ENCODE data around the gene MET.

Gene MET

GRCh38 chr7:116788572-116789197 lies 116.7 kb downstream of the MET start (continued):
- TF ChIP-seq PRDM2 (tag by site-specific recombination; IDR thresholded peaks at IDR 0.05; ENCODE audit: borderline replicate concordance), result no peak

GRCh38 chr7:116790025-116790424 lies 118.0 kb downstream of the MET start:
- Histone ChIP-seq H3K9me3 (ENCODE audit: control insufficient read depth, insufficient read depth, low read depth, low read length) (no peaks in the 10 kb centered on the region), H3K36me3 (ENCODE audit: control insufficient read depth in 2 of 2, insufficient read depth in 1 of 2, low read length in 2 of 2) (peaks cover 0 to 39% of the 10 kb centered on the region in 2 experiments; a peak in 1 of 3 replicates), H3K4me1 (ENCODE audit: control insufficient read depth, insufficient read depth, low read length) (no peaks in the 10 kb centered on the region), H3K27ac (ENCODE audit: extremely low read depth, low read depth, low read length) (no peak overlapping the region), H3K4me3 (ENCODE audit: low read depth, low read length) (no peak overlapping the region)
- POLR2A ChIA-PET, result no interaction called here
- CTCF ChIA-PET, result no interaction called here
- no peak for TF ChIP-seq HOXA7 (CRISPR knock-in tag; IDR thresholded peaks at IDR 0.05; ENCODE audit: borderline replicate concordance)
- TF ChIP-seq ZNF148 (tag by site-specific recombination; IDR thresholded peaks at IDR 0.05; ENCODE audit: borderline replicate concordance), result no peak
- no peak for TF ChIP-seq ZNF274 (IDR thresholded peaks at IDR 0.05; ENCODE audit: low read length)
- no peak for TF ChIP-seq ZNF274 (tag by site-specific recombination; IDR thresholded peaks at IDR 0.05; ENCODE audit: borderline replicate concordance)
- no peak for TF ChIP-seq ZNF292 (tag by site-specific recombination; IDR thresholded peaks at IDR 0.05; ENCODE audit: borderline replicate concordance, low read depth)
- no peak for TF ChIP-seq ZNF626 (tag by site-specific recombination; IDR thresholded peaks at IDR 0.05)
- no peak for TF ChIP-seq MYNN (tag by site-specific recombination; IDR thresholded peaks at IDR 0.05; ENCODE audit: borderline replicate concordance)
- TF ChIP-seq ZNF544 (tag by site-specific recombination; IDR thresholded peaks at IDR 0.05), result no peak
- TF ChIP-seq ZNF202 (tag by site-specific recombination; IDR thresholded peaks at IDR 0.05; ENCODE audit: borderline replicate concordance), result no peak
- no peak for TF ChIP-seq ZNF280D (tag by site-specific recombination; IDR thresholded peaks at IDR 0.05)
- no peak for TF ChIP-seq ZNF121 (tag by site-specific recombination; IDR thresholded peaks at IDR 0.05)
- TF ChIP-seq ZNF354C (tag by site-specific recombination; IDR thresholded peaks at IDR 0.05; ENCODE audit: borderline replicate concordance, low read depth), result no peak
- TF ChIP-seq BCL11B (tag by site-specific recombination; IDR thresholded peaks at IDR 0.05; ENCODE audit: low read depth), result no peak
- TF ChIP-seq ZNF23 (tag by site-specific recombination; IDR thresholded peaks at IDR 0.05; ENCODE audit: borderline replicate concordance), result no peak
- TF ChIP-seq FEZF1 (tag by site-specific recombination; IDR thresholded peaks at IDR 0.05), result no peak
- no peak for TF ChIP-seq ZNF311 (tag by site-specific recombination; IDR thresholded peaks at IDR 0.05; ENCODE audit: borderline replicate concordance)
- no peak for TF ChIP-seq TSHZ1 (tag by site-specific recombination; IDR thresholded peaks at IDR 0.05; ENCODE audit: borderline replicate concordance)
- no peak for TF ChIP-seq ZNF404 (tag by site-specific recombination; IDR thresholded peaks at IDR 0.05)
- TF ChIP-seq ZNF629 (tag by site-specific recombination; IDR thresholded peaks at IDR 0.05), result no peak
- no peak for TF ChIP-seq ZNF350 (tag by site-specific recombination; IDR thresholded peaks at IDR 0.05)

Measured in HEK293 (cell line).